Kasumi-1 (cell line): ENCODE data around the gene CCDC74A.
"Not testable (repeated sequence)": the region's sequence is repeated elsewhere in the genome, so short reads cannot be mapped to it uniquely, and the experiment has no call there.

Experiments used
- DNase-seq, 2 experiments: peaks; one replicate each; lab custom pipeline; 2025; lab: John Stamatoyannopoulos, UW

The CCDC74A gene

GRCh38 chr2:131566371-131566770, 38.7 kb downstream of the CCDC74A start:
- no peak for DNase-seq

GRCh38 chr2:131567891-131568290, 40.2 kb downstream of the CCDC74A start:
- DNase-seq = no peak

- not testable (repeated sequence) for DNase-seq
Observed at GRCh38 chr2:131568401-131568800, 40.7 kb downstream of the CCDC74A start.

- DNase-seq = no peak
Observed at GRCh38 chr2:131572175-131572574, 44.5 kb downstream of the CCDC74A start.

- DNase-seq = no peak
Observed at GRCh38 chr2:131577812-131578211, 50.1 kb downstream of the CCDC74A start.

- DNase-seq = no peak
Observed at GRCh38 chr2:131580187-131580586, 52.5 kb downstream of the CCDC74A start.
